ENCODE data around the gene KCNK15.

KCNK15 gene

GRCh38 chr20:44747166-44748004 is 1.7 kb downstream of the KCNK15 start:
- H3K36me3 ChIP-seq (ENCODE audit: control insufficient read depth in 2 of 2, insufficient read depth in 2 of 2, low read length in 2 of 2): no peaks in the 10 kb centered on the region
- peaks cover 42 to 59% of the 10 kb centered on the region in 2 donors for H3K27me3 ChIP-seq (ENCODE audit: control insufficient read depth in 1 of 2, insufficient read depth in 2 of 2, low read length in 2 of 2)
- H3K9ac ChIP-seq (ENCODE audit: low read length in 2 of 2): no peak overlapping the region
- no peak overlapping the region for H3K27ac ChIP-seq (ENCODE audit: low read length)
- no peaks in the 10 kb centered on the region for H3K9me3 ChIP-seq (ENCODE audit: control insufficient read depth in 2 of 2, low read length in 2 of 2)
- peaks cover 8% of the 10 kb centered on the region for H3K4me1 ChIP-seq (ENCODE audit: control insufficient read depth, insufficient read depth, low read length)
- no peak overlapping the region for H3K4me3 ChIP-seq (ENCODE audit: low read length in 2 of 2)

GRCh38 chr20:44748005-44748370 is 2.3 kb downstream of the KCNK15 start:
- Histone ChIP-seq H3K27me3 (ENCODE audit: control insufficient read depth in 1 of 2, insufficient read depth in 2 of 2, low read length in 2 of 2) (peaks cover 40 to 55% of the 10 kb centered on the region in 2 donors), H3K4me3 (ENCODE audit: low read length in 2 of 2) (no peak overlapping the region), H3K9me3 (ENCODE audit: control insufficient read depth in 2 of 2, low read length in 2 of 2) (no peaks in the 10 kb centered on the region), H3K9ac (ENCODE audit: low read length in 2 of 2) (no peak overlapping the region), H3K4me1 (ENCODE audit: control insufficient read depth, insufficient read depth, low read length) (peaks cover 8% of the 10 kb centered on the region), H3K27ac (ENCODE audit: low read length) (no peak overlapping the region), H3K36me3 (ENCODE audit: control insufficient read depth in 2 of 2, insufficient read depth in 2 of 2, low read length in 2 of 2) (no peaks in the 10 kb centered on the region)

- Histone ChIP-seq H3K9ac (ENCODE audit: low read length in 2 of 2) (no peak overlapping the region), H3K36me3 (ENCODE audit: control insufficient read depth in 2 of 2, insufficient read depth in 2 of 2, low read length in 2 of 2) (no peaks in the 10 kb centered on the region), H3K27ac (ENCODE audit: low read length) (no peak overlapping the region), H3K4me1 (ENCODE audit: control insufficient read depth, insufficient read depth, low read length) (peaks cover 8% of the 10 kb centered on the region), H3K27me3 (ENCODE audit: control insufficient read depth in 1 of 2, insufficient read depth in 2 of 2, low read length in 2 of 2) (peaks cover 34 to 37% of the 10 kb centered on the region in 2 donors), H3K9me3 (ENCODE audit: control insufficient read depth in 2 of 2, low read length in 2 of 2) (no peaks in the 10 kb centered on the region), H3K4me3 (ENCODE audit: low read length in 2 of 2) (peak overlapping the region in 1 of 2 donors; percentile 35)
Measured at GRCh38 chr20:44750081-44750805, 4.6 kb downstream of the KCNK15 start.

DNA sequence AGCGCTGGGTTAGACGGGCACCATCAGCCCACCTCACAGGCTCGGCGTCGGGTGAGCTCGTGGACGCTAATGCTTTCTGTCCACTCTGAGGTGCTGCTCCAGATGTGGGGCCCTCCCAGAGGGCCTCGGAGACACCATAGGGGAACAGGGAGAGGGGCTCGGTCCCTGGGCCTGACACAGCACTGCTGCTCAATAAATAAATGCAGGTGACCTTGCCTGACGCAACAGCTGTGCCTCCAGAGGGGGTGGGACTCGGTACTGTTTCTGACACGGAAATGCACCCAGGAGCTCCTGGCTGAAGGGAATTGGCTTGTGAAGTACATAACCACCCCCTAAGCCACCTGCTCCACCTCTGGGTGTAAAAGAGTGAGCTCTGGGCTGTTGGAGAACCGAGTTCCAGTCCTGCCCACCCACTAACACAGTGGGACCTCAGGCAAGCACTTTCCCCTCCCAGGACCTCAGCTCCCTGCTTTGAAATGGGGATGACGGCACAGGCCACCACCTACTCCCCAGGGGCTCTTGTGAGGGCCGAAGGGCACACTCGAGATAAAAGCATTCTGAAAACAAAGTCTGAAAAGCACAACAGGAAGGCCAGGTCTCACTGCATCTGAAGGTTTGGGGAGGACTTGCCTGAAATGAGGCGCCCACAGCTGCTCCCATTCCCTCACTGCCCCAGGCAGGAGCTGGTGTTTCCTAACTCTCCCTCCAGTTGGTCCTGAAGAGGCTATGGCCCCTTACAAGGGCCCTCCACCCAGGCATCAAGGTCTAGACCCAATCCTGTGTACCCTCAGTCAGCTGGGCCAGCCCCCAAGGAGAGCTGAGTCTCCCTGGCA is 6.7 kb downstream of the KCNK15 start:
- Histone ChIP-seq H3K9ac (ENCODE audit: low read length in 2 of 2) (no peak overlapping the region), H3K4me3 (ENCODE audit: low read length in 2 of 2) (no peak overlapping the region), H3K9me3 (ENCODE audit: control insufficient read depth in 2 of 2, low read length in 2 of 2) (no peaks in the 10 kb centered on the region), H3K36me3 (ENCODE audit: control insufficient read depth in 2 of 2, insufficient read depth in 2 of 2, low read length in 2 of 2) (no peaks in the 10 kb centered on the region), H3K4me1 (ENCODE audit: control insufficient read depth, insufficient read depth, low read length) (no peaks in the 10 kb centered on the region), H3K27me3 (ENCODE audit: control insufficient read depth in 1 of 2, insufficient read depth in 2 of 2, low read length in 2 of 2) (peaks cover 21 to 28% of the 10 kb centered on the region in 2 donors), H3K27ac (ENCODE audit: low read length) (no peak overlapping the region)

DNA sequence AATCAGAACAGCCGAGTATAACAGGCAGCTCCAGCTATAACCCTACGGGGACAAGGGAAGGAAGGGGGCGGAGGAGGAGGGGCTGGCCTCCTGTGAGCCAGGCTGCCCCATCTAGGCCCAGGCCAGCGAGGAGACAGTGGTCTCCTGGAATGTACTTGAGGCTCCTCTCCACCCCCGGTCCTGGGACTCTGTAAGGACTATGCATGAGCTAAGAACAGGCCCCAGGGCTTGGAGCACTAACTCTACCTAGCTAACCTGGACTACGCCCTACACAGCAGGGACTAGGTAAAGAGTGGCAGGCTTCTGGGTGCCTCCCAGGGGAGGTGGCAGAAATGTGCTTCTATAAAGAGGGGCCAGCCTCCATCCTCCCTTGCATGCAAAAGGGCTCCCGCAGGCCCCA is 8.9 kb downstream of the KCNK15 start:
- H3K27me3 ChIP-seq (ENCODE audit: control insufficient read depth in 1 of 2, insufficient read depth in 2 of 2, low read length in 2 of 2): peaks cover 21 to 28% of the 10 kb centered on the region in 2 donors
- no peak overlapping the region for H3K9ac ChIP-seq (ENCODE audit: low read length in 2 of 2)
- no peak overlapping the region for H3K4me3 ChIP-seq (ENCODE audit: low read length in 2 of 2)
- H3K27ac ChIP-seq (ENCODE audit: low read length): no peak overlapping the region
- no peaks in the 10 kb centered on the region for H3K9me3 ChIP-seq (ENCODE audit: control insufficient read depth in 2 of 2, low read length in 2 of 2)
- no peaks in the 10 kb centered on the region for H3K4me1 ChIP-seq (ENCODE audit: control insufficient read depth, insufficient read depth, low read length)
- no peaks in the 10 kb centered on the region for H3K36me3 ChIP-seq (ENCODE audit: control insufficient read depth in 2 of 2, insufficient read depth in 2 of 2, low read length in 2 of 2)

GRCh38 chr20:44756011-44756688 is 10.5 kb downstream of the KCNK15 start:
- Histone ChIP-seq H3K4me3 (ENCODE audit: low read length in 2 of 2) (no peak overlapping the region), H3K9ac (ENCODE audit: low read length in 2 of 2) (no peak overlapping the region), H3K9me3 (ENCODE audit: control insufficient read depth in 2 of 2, low read length in 2 of 2) (no peaks in the 10 kb centered on the region), H3K4me1 (ENCODE audit: control insufficient read depth, insufficient read depth, low read length) (no peaks in the 10 kb centered on the region), H3K36me3 (ENCODE audit: control insufficient read depth in 2 of 2, insufficient read depth in 2 of 2, low read length in 2 of 2) (no peaks in the 10 kb centered on the region), H3K27ac (ENCODE audit: low read length) (no peak overlapping the region), H3K27me3 (ENCODE audit: control insufficient read depth in 1 of 2, insufficient read depth in 2 of 2, low read length in 2 of 2) (peaks cover 16 to 18% of the 10 kb centered on the region in 2 donors)

- Histone ChIP-seq H3K9me3 (ENCODE audit: control insufficient read depth in 2 of 2, low read length in 2 of 2) (no peaks in the 10 kb centered on the region), H3K4me3 (ENCODE audit: low read length in 2 of 2) (no peak overlapping the region), H3K27me3 (ENCODE audit: control insufficient read depth in 1 of 2, insufficient read depth in 2 of 2, low read length in 2 of 2) (peaks cover 9 to 10% of the 10 kb centered on the region in 2 donors), H3K9ac (ENCODE audit: low read length in 2 of 2) (no peak overlapping the region), H3K4me1 (ENCODE audit: control insufficient read depth, insufficient read depth, low read length) (no peaks in the 10 kb centered on the region), H3K36me3 (ENCODE audit: control insufficient read depth in 2 of 2, insufficient read depth in 2 of 2, low read length in 2 of 2) (no peaks in the 10 kb centered on the region), H3K27ac (ENCODE audit: low read length) (no peak overlapping the region)
Measured at GRCh38 chr20:44756956-44757355, 11.3 kb downstream of the KCNK15 start.

GRCh38 chr20:44758247-44759101 is 12.8 kb downstream of the KCNK15 start:
- H3K4me1 ChIP-seq (ENCODE audit: control insufficient read depth, insufficient read depth, low read length): no peaks in the 10 kb centered on the region
- H3K9ac ChIP-seq (ENCODE audit: low read length in 2 of 2): no peak overlapping the region
- H3K9me3 ChIP-seq (ENCODE audit: control insufficient read depth in 2 of 2, low read length in 2 of 2): no peaks in the 10 kb centered on the region
- no peak overlapping the region for H3K27ac ChIP-seq (ENCODE audit: low read length)
- H3K27me3 ChIP-seq (ENCODE audit: control insufficient read depth in 1 of 2, insufficient read depth in 2 of 2, low read length in 2 of 2): peaks cover 5 to 9% of the 10 kb centered on the region in 2 donors
- no peaks in the 10 kb centered on the region for H3K36me3 ChIP-seq (ENCODE audit: control insufficient read depth in 2 of 2, insufficient read depth in 2 of 2, low read length in 2 of 2)
- no peak overlapping the region for H3K4me3 ChIP-seq (ENCODE audit: low read length in 2 of 2)

- no peaks in the 10 kb centered on the region for H3K36me3 ChIP-seq (ENCODE audit: control insufficient read depth in 2 of 2, insufficient read depth in 2 of 2, low read length in 2 of 2)
- peaks cover 5 to 9% of the 10 kb centered on the region in 2 donors for H3K27me3 ChIP-seq (ENCODE audit: control insufficient read depth in 1 of 2, insufficient read depth in 2 of 2, low read length in 2 of 2)
- no peaks in the 10 kb centered on the region for H3K9me3 ChIP-seq (ENCODE audit: control insufficient read depth in 2 of 2, low read length in 2 of 2)
- no peak overlapping the region for H3K27ac ChIP-seq (ENCODE audit: low read length)
- no peak overlapping the region for H3K9ac ChIP-seq (ENCODE audit: low read length in 2 of 2)
- no peak overlapping the region for H3K4me3 ChIP-seq (ENCODE audit: low read length in 2 of 2)
- no peaks in the 10 kb centered on the region for H3K4me1 ChIP-seq (ENCODE audit: control insufficient read depth, insufficient read depth, low read length)
Measured at GRCh38 chr20:44759595-44759994, 13.9 kb downstream of the KCNK15 start.

Measured in stomach smooth muscle (tissue), 2 donors.